ENCODE measurements around the gene MICA.

The MICA gene

GRCh38 chr6:31462026-31462963 lies 58.9 kb downstream of the MICA start:
- DNase-seq: no peak

DNA sequence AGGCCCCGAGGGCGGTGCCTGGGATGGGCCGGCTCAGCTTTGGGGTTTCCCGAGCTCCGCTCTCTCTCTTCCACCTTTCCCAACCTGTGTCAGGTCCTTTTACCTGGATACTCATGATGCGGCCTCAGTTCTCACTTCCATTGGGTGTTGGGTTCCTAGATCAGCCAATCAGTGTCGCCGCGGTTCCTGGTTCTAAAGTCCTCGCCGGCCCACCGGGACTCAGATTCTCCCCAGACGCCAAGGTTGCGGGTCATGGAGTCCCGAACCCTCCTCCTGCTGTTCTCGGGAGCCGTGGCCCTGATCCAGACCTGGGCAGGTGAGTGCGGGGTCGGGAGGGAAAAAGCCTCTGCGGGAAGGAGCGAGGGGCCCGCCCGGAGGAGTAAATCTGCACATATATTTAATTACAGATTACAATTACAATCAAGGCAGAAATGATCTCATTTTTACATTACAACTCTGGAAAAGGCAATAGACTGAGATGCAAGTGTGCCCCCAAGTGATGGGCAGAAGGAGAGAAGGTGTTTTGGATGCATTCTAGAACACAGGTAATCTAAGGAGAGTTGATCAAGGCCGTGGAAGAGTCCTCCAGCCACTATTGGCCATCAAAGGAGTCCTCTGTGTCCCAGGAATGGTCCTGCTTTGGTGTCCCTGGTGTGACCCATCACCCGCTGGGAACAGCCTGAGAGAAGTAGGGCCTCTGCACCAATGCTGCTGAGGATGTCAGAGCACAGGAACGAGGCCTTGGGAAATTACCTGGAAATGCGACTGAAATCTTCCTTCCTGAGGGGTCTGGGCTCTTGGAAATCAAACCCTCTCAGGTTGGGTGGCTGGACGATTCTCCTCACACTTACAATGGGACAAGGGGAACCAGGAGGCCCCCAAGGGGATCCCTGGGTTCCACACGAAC lies 59.8 kb downstream of the MICA start:
- peak; percentile 56 for DNase-seq

DNA sequence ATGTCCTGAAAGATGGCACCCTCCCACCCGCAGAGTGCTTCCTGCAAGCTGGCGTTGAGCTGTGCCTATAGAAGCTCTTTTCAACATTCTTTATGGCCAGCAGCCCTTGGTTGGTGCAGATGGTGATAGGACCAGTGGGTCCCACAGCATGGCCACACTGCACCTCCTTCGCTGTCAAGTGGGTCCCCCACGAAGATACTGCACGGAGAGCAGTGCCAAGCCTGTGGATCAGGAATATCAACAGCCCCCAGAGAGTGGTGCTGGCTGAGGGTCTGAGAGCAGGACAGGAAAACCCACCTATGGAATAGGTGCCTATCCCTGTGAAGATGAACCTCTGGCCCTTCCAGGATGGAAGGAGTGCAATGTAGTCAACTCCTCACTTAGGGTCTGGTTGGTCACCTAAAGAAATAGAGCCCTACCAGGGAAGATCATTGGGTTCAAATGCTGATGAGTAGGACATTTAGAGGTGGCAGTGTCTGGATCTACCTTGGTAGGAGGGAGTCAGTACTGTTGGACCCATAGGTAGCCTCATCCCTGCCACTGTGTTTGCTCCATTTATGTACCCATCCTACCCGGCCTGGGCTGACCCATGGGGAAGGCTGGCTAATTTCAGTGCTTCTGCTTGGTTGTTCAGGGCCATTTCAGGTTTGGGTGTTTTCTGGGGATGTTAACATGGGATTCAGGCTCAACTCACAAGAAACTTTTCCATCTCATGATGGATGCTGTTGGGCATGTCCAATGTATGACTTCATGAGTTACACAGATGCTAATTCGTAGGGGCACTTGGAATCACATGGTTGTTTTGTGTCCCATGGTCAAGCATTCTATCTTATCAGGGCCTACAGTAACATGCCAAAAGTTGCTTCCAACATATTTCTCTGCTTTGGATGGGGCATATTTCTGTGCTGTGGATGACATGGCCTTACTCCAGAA lies 61.1 kb downstream of the MICA start:
- no peak for DNase-seq

Measured in NCI-H1105 treated with DMSO at 0.1 percent for 48 hours (cell line).